Epithelial cell of prostate (primary cell): ENCODE measurements around the gene MYH14.

ENCODE experiments used
- DNase-seq: peaks from one replicate; pipeline ENCODE4 v3.0.0-alpha.2; 2011; ENCODE audit warnings: low read depth, low spot score
- H3K27ac ChIP-seq: fragments of 450-650 bp; 2 replicates; pipeline ENCODE4 v1.5.1; 2017; ENCODE audit warnings: mild to moderate bottlenecking

Gene MYH14

DNA sequence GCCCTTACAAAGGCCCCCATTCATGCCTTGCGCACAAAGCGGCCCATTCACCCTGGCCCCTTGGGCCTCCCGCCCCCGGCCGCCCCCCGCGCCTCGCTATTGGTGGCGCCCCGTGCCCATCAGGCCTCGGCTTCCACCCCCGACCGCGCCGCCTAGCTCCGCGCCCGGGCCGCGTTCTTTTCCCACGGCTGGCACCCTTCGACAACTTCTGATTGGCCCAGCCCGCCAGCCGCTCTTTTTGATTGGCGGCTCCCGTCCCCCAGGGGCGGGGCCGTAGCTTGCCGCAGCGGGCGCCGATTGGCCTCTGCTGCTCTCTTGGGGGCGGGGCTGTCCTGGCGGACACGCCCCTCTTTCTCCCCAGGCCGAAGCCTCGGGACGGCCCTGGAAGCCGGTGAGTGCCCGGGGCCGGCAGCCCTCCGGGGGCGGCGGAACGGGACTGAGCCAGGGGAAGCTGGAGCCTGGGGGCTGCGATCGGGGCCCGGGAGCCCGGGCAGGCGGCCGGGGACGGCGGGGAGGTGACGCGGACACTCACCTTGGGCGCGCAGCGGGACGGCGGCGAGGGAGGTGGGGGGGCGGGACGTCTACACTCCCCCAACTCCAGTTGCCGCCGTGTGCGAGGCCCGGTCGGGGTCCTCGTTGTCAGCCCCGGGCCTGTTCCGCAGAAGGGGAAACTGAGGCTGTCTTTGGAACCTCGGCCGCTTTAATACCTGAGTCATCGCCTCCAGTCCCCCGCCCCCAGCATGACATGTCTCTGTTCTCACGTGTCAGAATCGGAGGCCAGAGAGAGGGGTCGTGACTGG lies at the start of gene MYH14:
MYH14 (plus strand) TSS at position 342 of the 800 bp plus-strand sequence. CDS start 6,744 bp downstream, outside the sequence.
- no peak within 1 kb of the TSS for H3K27ac ChIP-seq
- no peak for DNase-seq

DNA sequence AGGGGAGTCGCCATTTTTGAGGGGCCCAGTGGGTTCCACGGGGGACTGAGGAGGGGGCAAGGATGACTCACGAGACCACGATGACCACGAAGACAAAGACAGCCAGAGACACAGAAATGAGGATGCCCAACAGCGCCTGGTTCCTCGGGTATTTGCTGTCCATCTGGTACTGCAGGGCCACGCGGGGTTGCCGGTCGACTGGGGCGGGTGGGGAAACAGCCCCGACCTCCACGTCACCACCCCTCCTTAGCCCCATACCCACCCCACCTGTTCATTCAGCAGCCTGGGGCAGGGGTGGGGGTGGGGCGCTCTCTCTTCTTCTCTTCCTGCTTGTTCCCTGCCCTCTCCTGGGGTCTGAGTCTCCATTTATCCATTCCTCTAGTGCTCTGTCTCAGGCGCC lies 48.9 kb upstream of the MYH14 start:
- H3K27ac ChIP-seq: no peak overlapping the region
- DNase-seq: no peak

DNA sequence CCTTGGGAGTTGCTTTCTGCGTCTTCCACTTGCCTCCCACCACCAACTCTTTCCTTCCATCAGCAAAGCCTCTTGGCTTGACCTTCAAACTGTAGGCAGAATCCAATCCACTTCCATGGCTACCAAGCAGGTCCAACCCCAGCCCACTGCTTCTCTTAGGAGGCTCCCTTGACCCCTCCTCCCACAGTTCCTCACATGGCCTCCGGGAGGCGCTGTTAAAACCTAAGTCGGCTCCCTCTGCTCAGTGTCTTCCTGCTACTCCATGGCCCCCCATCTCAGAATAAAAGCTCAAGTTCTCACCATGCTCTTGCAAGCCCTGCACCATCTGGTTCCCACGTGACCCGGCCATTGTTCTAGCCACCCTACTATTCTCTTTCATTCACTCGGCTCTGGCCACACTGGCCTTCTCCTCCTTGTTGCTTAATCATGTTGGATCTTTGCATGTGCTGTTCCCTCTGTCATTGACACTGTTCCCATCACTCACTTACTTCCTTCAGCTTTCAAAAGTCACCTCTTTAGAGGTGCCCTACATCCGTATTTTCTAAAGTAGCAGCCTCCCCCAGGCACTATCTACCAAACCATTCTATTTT lies 47.8 kb upstream of the MYH14 start:
- DNase-seq: no peak
- H3K27ac ChIP-seq: no peak overlapping the region

DNA sequence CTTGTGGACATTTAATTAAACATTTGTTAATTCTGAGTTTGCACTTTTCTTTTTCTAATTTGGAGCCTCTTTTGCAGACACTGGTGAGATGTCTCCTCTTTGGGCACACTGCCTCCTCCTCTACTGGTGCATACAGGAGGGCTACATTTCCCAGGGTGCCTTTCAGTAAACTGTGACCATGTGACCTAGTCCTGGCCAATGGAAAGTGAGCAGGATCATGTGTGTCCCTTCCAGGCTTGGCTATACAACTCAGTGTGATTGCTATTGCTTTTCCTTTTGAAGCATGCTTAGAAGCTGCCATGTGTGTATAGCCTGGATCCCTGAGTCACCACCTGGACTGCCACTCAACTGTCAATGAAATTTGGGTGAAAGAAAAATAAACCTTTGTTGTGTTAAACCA lies 44.8 kb upstream of the MYH14 start:
- no peak for DNase-seq
- no peak overlapping the region for H3K27ac ChIP-seq

DNA sequence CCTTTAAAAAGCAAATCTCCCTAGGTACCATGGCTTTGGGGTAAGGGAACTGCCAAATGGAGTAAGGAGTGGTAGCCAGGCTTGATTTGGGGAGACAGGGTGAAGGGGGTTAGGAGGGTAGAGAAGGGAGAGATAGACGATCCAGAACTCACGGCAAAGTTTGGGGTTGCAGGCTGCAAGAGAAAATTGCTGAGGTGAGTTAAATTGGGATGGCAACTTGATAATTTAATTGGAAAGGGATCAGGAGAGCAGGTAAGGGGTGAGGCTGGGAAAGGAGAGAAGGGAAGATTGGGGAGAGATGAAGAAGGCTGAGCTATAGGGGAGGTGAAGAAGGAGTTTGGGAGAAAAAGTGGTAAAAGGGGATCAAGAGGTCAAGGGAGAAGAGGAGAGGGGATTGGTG lies 44.3 kb upstream of the MYH14 start:
- no peak for DNase-seq
- H3K27ac ChIP-seq: no peak overlapping the region

DNA sequence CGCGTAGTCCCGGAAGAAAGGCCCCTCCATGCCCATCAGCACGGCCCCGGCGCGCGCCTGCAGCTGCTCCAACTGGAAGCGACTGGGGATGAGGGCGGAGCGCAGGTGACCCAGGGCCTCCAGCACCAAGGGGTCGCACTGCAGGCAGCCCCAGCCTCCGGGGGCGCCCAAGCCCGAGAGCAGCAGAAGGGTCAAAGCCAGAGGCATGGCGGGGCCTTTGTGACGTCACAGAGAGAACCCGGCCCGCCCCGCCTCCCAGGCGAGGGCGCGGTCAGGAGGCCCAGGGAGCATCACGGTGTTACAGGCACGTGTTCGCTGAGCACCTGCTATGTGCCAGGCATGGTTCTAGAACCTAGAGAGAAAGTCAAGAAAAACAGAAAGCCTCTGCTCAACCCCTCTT lies 40.4 kb upstream of the MYH14 start, which contains the start of gene IZUMO2:
IZUMO2 (minus strand) TSS at position 294 of the 400 bp plus-strand sequence; CDS start at position 207, 87 bp downstream.
- no peak within 1 kb of the TSS for H3K27ac ChIP-seq
- no peak for DNase-seq

DNA sequence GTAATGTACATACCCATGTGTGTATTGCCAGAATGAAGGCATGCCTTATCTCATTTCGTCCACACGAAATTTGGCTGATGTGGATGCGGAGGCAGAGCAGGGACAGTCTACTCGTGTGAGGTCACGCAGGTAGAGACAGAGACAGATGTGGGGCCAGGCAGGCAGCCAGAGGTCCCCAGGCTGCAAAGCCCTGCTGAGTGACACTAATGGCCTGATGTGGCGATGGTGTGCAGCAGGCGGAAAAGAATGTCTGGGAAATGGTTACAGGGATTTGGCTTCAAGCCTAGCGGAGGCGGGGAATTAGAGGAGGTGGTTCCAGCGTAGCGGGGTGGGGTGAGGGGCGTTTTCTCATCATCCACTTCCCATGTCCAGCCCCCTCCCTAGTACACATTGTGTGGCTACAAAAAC lies 36.1 kb upstream of the MYH14 start:
- H3K27ac ChIP-seq: no peak overlapping the region
- no peak for DNase-seq

DNA sequence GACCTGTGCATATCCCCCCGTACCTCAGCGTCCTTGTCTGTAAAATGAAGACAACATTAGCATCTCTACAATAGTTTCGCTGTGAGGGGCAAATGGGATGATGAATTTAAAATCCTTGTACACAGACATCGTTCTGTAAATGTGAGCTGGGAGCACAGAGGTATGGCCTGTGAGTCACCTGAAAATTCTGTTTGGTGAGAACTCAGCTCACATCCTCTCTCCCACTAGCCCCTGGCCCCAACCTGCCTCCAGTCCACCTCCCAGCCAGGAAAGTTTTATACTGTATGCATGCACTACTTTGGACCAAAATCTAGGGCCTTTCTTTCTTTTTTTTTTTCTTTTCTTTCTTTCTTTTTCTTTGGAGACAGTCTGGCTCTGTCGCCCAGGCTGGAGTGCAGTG lies 31.7 kb upstream of the MYH14 start:
- H3K27ac ChIP-seq: no peak overlapping the region

DNA sequence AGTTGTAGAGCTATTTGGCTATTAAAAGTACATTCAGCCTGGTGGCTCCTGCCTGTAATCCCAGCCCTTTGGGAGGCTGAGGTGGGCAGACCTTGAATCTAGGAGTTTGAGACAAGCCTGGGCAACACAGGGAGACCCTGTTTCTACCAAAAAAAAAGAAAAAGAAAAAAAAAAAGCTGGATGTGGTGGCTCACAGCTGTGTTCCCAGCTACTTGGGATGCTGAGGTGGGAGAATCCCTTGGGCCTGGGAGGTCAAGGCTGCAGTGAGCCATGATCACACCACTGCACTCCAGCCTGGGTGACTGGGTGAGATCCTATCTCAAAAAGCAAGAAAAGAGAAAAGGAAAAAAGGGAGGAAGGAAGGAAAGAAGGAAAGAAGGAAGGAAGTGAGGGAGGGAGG lies 30.7 kb upstream of the MYH14 start:
- no peak overlapping the region for H3K27ac ChIP-seq
- no peak for DNase-seq

More for the DNA sequence above, 31.7 kb upstream of the MYH14 start:
- no peak for DNase-seq

DNA sequence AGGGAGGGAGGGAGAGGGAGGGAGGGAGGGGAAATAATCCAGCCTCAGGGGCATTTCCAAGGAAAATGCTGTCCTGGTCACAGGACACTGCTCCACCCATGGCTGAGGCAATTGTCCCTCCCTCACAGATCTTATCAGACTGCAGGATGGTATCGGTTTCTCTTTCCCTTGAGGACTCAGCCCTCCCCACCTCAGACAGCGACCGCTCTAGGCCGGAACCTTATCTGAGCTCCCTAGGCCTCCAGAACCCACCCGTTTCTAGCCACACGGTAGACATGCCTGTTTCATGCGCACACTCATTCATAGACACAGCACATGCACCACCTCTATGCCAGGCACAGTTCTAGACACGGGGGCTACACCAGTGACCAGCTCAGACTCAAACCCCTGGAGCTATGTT lies 30.3 kb upstream of the MYH14 start:
- no peak for DNase-seq

DNA sequence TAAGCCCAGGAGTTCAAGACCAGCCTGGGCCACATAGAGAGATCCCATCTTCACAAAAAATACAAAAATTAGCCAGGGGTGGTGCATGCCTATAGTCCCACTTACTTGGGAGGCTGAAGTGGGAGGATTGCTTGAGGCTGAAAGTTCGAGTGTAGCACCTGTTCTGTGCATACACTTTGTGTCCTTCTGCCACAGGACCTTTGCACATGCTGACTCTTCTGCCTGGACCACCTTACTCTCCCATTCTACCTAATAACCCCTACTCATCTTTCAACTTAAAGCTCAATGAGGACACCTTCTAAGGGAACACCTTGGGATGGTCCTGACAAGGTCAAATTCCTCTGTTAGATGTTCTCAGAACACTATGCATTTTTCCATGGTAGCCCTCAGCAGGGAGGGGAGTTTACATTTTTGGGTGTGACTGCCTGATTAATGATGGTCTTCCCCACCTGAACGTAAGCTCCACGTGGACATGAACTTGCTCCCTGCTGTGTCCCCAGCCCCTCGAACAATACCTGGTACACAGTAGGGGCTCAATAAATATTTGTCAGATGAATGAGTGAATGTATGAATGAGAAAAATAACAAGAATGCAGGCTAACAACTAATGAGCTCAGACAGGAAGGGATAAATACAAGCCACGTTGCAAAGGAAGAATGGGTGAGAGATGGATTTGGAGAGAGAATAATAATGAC lies 29.2 kb upstream of the MYH14 start:
- no peak for DNase-seq
- no peak overlapping the region for H3K27ac ChIP-seq

More for the DNA sequence above, 30.3 kb upstream of the MYH14 start:
- H3K27ac ChIP-seq: no peak overlapping the region

DNA sequence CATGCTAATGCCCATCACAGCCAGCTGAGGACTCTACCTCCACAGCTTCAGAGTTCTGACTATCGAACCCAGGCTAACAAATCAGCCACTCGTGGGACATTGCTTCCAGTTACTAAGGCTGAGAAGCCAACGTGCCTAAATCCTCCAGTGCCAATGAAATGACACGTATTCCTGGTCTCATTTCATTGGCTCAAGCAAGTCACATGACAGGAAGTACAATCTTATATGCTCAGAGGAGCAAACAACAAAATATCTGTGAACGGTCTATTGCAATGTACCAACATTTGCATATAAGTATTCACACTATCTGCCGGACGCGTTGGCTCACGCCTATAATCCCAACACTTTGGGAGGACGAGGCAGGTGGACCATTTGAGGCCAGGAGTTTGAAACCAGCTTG lies 27.5 kb upstream of the MYH14 start:
- no peak overlapping the region for H3K27ac ChIP-seq
- DNase-seq: no peak

DNA sequence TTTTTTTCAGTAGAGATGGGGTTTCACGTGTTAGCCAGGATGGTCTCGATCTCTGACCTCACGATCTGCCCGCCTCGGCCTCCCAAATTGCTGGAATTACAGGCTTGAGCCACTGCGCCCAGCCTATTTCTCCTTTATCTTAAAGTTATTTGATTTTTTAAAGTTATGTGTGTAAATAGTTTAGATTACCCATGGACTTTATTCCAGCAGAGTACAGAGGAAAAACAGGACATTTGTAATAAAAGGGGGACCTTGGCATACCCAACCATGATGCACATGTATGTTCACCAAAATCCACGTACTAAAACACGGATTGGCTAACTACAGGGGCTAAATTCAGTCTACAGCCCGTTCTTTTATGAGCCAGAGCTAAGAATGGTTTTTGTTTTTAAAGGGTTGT lies 26.6 kb upstream of the MYH14 start:
- no peak overlapping the region for H3K27ac ChIP-seq
- DNase-seq: no peak

DNA sequence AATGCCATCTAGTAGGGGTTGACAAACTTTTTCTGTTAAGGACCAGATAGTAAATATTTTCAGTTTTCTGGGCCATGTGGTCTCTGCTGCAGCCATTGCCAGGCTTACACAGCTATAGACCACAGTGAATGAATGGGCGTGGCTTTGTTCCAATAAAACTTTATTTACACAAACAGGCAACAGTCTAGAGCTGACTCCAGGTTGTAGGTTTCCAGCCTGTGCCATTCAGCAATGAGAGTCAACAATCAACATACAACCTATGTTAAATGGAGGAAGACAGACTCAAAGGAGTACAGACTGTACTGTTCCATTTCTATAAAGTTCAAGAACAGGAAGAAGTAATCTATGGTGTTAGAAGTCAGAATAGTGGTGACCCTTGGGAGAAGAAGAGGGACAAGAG lies 25.1 kb upstream of the MYH14 start:
- peak overlapping the region; percentile 48 for H3K27ac ChIP-seq
- no peak for DNase-seq

DNA sequence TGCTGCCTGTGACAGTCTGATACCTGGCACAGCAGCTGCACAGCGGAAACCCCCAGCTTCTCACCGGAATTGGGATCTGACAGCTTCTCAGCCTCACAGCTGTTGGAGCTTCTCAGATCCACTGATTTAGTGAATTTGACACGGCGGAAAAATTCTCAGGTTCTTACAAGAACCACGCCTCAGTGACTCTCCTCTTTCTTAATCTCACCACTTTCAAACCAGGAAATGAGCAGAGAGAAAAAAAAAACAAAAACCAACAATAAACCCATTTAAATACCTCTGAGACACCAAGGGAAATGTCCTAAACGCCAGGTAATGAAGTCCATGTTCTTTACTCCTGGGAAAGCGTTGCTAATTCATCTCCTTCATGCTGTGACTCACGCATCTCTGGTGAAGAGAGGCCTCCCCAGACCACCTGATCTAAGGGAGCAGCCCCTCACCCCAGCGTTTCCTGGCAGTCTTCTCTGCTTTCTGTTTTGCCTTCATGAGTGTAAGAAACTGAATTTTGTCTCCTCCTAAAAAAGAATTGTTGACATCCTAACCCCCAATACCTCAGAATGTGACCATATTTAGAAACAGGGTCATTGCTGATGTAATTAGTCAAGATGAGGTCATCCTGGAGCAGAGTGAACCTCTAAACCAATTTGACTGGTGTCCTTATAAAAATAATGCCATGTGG lies 24.4 kb upstream of the MYH14 start:
- H3K27ac ChIP-seq: peak overlapping the region; percentile 48
- no peak for DNase-seq

DNA sequence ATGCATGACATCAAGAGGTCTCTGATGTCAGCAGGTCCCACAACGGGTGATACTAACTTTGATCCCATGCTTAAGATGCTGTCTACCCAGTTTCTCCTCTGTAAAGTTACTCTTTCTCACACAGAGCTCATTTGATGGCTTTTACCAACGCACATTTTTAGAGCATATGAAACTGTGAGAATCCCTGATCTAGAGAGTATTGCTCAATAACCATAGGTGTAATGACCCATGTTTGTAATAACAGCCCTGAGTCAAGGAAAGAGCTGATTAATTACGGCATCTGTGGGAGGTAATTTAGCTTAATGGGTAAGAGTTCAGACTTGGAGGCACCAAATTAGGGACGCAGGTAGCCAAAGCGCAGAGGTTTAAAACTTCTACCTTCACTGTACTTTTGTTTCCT lies 22.3 kb upstream of the MYH14 start:
- no peak for DNase-seq
- no peak overlapping the region for H3K27ac ChIP-seq

DNA sequence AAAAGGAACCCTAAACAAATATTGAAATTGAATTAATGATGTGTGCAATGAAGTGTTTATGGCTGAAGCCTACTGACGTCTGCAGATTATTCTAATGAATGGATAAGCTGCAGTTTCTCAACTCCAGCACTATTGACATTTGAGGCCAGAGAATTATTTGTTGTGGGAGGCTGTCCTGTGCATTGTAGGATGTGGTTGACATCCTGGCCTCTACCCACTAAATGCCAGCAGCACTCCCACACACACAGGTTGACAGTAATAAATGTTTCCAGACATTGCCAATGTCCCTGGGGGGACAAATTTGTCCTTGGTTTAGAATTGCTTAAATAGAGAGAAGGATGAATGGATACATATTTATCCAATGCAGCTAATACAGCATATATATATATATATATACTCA lies 19.2 kb upstream of the MYH14 start:
- H3K27ac ChIP-seq: no peak overlapping the region
- DNase-seq: no peak

DNA sequence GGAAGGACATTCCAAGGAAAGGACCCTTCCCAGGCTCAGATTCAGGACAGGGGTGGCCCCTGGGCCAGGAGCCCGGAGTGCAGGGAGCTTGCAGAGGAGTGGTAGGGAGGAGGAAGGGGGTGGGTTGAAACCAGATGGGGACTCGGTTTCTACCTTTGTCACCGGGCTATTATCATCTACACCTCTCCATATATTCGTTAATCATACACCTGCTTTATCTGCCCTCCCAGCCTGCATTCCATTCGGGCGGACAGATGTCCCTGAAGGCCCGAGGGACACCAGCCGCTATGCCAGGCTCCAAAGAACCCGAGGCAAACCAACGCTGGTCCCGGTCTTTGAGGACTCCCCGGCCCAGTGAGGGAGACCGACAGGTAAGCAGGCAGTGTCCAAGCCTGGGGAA lies 15.5 kb upstream of the MYH14 start:
- DNase-seq: no peak
- no peak overlapping the region for H3K27ac ChIP-seq

DNA sequence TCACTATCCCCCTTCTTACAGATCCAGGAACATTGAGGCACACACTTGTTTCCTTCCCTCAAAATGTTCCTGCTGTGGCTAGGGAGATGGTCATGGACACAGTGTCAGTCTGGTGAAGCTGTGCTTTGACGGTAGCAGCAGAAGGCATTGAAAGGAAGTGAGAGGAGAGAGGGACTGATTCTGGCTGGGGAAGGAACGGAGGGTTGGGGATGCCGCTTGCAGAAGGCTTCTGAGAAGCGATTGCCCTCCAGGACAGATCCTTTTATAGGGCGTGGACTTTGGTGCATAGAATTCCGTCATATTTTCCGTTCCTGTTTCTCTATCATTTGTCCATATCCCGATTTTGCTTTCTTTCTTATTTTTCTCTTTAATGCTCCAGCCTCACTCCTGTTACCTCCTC lies 14.1 kb upstream of the MYH14 start:
- DNase-seq: no peak

DNA sequence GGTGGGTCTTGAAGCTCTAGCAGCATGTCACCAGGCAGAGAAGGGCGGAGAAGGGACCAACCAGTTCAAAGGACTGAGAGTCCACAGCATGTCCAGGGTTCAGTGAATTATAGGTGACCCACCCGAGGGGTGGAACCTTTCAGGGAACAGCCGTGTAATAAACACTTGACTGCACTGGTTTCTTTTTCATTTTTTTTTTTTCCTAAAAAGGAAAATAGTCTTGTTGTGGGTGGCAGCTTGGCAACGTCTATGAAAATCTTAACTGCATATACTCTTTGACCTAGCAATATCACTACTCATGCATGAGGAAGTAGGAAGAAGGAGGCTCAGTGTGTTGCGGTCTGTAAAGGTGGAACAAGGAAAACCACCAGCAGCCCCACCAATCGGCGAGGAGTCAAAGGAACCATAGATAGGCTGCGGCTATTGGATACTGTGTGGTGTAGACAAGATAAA lies 13.0 kb upstream of the MYH14 start:
- H3K27ac ChIP-seq: no peak overlapping the region
- DNase-seq: no peak

More for the DNA sequence above, 14.1 kb upstream of the MYH14 start:
- H3K27ac ChIP-seq: no peak overlapping the region

DNA sequence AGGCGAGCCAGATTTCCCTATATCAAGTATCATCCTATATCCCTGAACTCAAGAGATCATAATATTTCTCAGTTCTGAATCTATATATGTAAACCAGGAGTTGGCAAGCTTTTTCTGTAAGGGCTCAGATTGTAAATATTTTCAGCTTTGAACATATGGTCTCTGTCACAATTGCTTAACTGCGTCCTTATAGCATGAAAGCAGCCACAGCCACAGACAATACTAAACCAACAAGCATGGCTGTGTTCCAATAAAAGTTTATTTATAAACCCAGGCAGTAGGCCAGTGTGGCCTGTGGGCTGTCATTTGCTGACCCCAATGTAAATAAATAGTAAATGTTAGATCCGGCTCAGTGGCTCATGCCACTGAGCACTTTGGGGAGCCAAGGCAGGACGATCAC lies 12.2 kb upstream of the MYH14 start:
- no peak for DNase-seq
- no peak overlapping the region for H3K27ac ChIP-seq
